Right forelimb (tissue), 1 donor: Measurements from ENCODE around the gene PDGFA.

ENCODE experiments used
- DNase-seq: peaks from one replicate; pipeline ENCODE4 v3.0.0-alpha.2; 2018

PDGFA gene

GRCh38 chr7:519484-520390 lies at the start of gene PDGFA:
TSS of gene PDGFA (minus strand) at chr7:519846. CDS start at chr7:519001, 845 bp downstream.
- peak; percentile 81 for DNase-seq

- peak; percentile 79 for DNase-seq
Observed at GRCh38 chr7:568031-568951, 48.6 kb upstream of the PDGFA start.

GRCh38 chr7:567305-567883 lies 47.7 kb upstream of the PDGFA start:
- no peak for DNase-seq

GRCh38 chr7:566100-566499 lies 46.5 kb upstream of the PDGFA start:
- no peak for DNase-seq

GRCh38 chr7:564176-564865 lies 44.7 kb upstream of the PDGFA start:
- DNase-seq = no peak

GRCh38 chr7:563629-564170 lies 44.1 kb upstream of the PDGFA start:
- no peak for DNase-seq

- no peak for DNase-seq
Observed at GRCh38 chr7:562789-563628, 43.4 kb upstream of the PDGFA start.

GRCh38 chr7:562374-562675 lies 42.7 kb upstream of the PDGFA start:
- DNase-seq = no peak

GRCh38 chr7:561631-562373 lies 42.2 kb upstream of the PDGFA start:
- no peak for DNase-seq

GRCh38 chr7:560966-561630 lies 41.5 kb upstream of the PDGFA start:
- no peak for DNase-seq

GRCh38 chr7:559396-559705 lies 39.7 kb upstream of the PDGFA start:
- no peak for DNase-seq

- DNase-seq = no peak
Observed at GRCh38 chr7:557558-557881, 37.9 kb upstream of the PDGFA start.

GRCh38 chr7:556837-557557 lies 37.4 kb upstream of the PDGFA start:
- no peak for DNase-seq

GRCh38 chr7:556291-556826 lies 36.7 kb upstream of the PDGFA start:
- DNase-seq = no peak

- DNase-seq = no peak
Observed at GRCh38 chr7:555551-556160, 36.0 kb upstream of the PDGFA start.

GRCh38 chr7:553636-554111 lies 34.0 kb upstream of the PDGFA start:
- no peak for DNase-seq

GRCh38 chr7:552868-553635 lies 33.4 kb upstream of the PDGFA start:
- no peak for DNase-seq
